Activated B cell treated with CpG ODN at 0.5 μM for 24 hours (primary cell): ENCODE data around the gene VAV1. TPM values are rescaled to one million over a fixed set of nuclear protein-coding genes. Genes with fewer than 3 reads are reported as not detected.
A peak's percentile ranks its signal among the peaks of the same experiment; 100 is the strongest.

Experiments
- ATAC-seq: fragments of 200-7000 bp; cut with Tn5 transposase; one replicate; pipeline ENCODE4 v1.10.0; 2021; ENCODE audit warnings: low read depth, mild to moderate bottlenecking, moderate library complexity
- CTCF ChIA-PET: fragments of 350-600 bp; sonication (Branson Sonifier 250); formaldehyde crosslinking; loops from one replicate; lab custom pipeline; 2021; ENCODE audit warnings: antibody characterized with exemption; lab: Charles Lee
- POLR2A ChIA-PET: fragments of 350-600 bp; sonication (Branson Sonifier 250); formaldehyde crosslinking; loops from one replicate; lab custom pipeline; 2021; ENCODE audit warnings: antibody characterized with exemption; lab: Charles Lee
- DNase-seq: peaks from one replicate; pipeline ENCODE4 v3.0.0; 2022
- H3K27ac Mint-ChIP-seq: one replicate; pipeline ENCODE4 v1.8.0; 2020; ENCODE audit warnings: mixed read lengths
- H3K27me3 Mint-ChIP-seq: one replicate; pipeline ENCODE4 v1.8.0; 2021; ENCODE audit warnings: mixed read lengths
- H3K36me3 Mint-ChIP-seq: one replicate; pipeline ENCODE4 v1.8.0; 2021; ENCODE audit warnings: low read depth, mixed read lengths
- H3K4me1 Mint-ChIP-seq: one replicate; pipeline ENCODE4 v1.8.0; 2021; ENCODE audit warnings: mixed read lengths
- H3K4me3 Mint-ChIP-seq: one replicate; pipeline ENCODE4 v1.8.0; 2020; ENCODE audit warnings: mild to moderate bottlenecking, mixed read lengths
- H3K9me3 Mint-ChIP-seq: one replicate; pipeline ENCODE4 v1.8.0; 2020; ENCODE audit warnings: mixed read lengths
- CTCF ChIP-seq: fragments of 200-600 bp; IDR thresholded peaks from one replicate; pipeline ENCODE4 v1.8.0; 2022; ENCODE audit warnings: antibody characterized with exemption, mild to moderate bottlenecking
- intact Hi-C: fragments of 100-400 bp; cut with micrococcal nuclease; formaldehyde crosslinking; loops from one replicate; pipeline ENCODE4 v1.15.1; 2024
- total RNA-seq: library from RNA; stranded (reverse); gene quantifications from 2 replicates; pipeline ENCODE4 v1.2.3, GENCODE V29; 2022

The VAV1 gene
- total RNA-seq, 1 donor from 2014 or later: 121 TPM

DNA sequence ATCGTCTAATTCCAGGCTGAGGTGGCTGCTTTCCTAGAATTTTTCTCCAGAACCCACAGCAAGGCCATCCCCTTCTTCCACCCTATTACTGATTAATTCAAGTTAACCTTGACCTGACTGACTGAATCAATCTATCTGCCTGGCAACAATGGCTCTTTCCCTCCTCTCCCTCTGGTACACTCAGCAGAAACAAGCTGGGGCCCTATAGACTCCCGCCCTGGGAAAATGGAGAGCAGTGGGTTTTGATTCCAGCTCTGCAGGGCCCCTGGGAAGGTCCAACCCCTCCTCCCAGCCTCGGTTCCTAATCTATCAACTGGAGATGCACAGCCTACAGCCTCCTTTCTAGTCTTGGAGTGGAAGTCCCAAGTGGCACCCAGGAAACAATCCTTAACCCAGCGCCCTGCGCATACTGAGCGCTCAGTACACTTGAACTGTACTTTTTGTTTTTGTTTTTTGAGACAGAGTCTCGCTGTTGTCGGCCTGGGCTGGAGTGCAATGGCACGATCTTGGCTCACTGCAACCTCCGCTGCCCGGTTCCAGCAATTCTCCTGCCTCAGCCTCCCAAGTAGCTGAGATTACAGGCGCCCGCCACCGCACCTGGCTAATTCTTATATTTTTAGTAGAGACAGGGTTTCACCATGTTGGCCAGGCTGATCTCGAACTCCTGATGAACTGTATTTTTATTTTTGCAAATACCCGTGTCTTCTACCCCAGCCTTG is 46.8 kb upstream of the VAV1 start:
- ChIA-PET CTCF (interaction anchor here (1.1 kb wide), 1 partner anchor 12 kb away, joined by 3 read pairs; the partner anchor contains the start of gene GPR108), POLR2A (no interaction called here)
- Mint-ChIP-seq H3K36me3 (peaks cover 9% of the 10 kb centered on the region), H3K27me3 (no peaks in the 10 kb centered on the region), H3K4me3 (no peak overlapping the region), H3K9me3 (no peaks in the 10 kb centered on the region), H3K27ac (peak overlapping the region; percentile 53), H3K4me1 (peaks cover 67% of the 10 kb centered on the region)
- intact Hi-C loops: no loop called here
- DNase-seq (no peak), ATAC-seq (no peak)
- no peak for TF ChIP-seq CTCF

- H3K27me3 Mint-ChIP-seq: no peaks in the 10 kb centered on the region
- POLR2A ChIA-PET: interaction anchor here (0.6 to 1.8 kb wide), 6 partner anchors 8 to 212 kb away, joined by 3 to 10 read pairs (median 6); partner anchors contain the start of genes GPR108 and VAV1
- no peaks in the 10 kb centered on the region for H3K9me3 Mint-ChIP-seq
- peaks cover 42% of the 10 kb centered on the region for H3K4me1 Mint-ChIP-seq
- TF ChIP-seq CTCF: no peak
- H3K4me3 Mint-ChIP-seq: peak overlapping the region; percentile 2
- no peak for DNase-seq
- CTCF ChIA-PET: interaction anchor here (0.9 kb wide), 1 partner anchor 135 kb away, joined by 5 read pairs; no protein-coding TSS in a partner anchor
- peak overlapping the region; percentile 69 for H3K27ac Mint-ChIP-seq
- peak; percentile 63 for ATAC-seq
- intact Hi-C loops: no loop called here
- H3K36me3 Mint-ChIP-seq: peaks cover 22% of the 10 kb centered on the region
These were observed 44.2 kb upstream of the VAV1 start for GRCh38 chr19:6728346-6728745.

- ATAC-seq (no peak), DNase-seq (no peak)
- no peak overlapping the region for H3K27ac Mint-ChIP-seq
- ChIA-PET POLR2A (interaction anchor here (0.6 to 1.8 kb wide), 2 partner anchors 8 to 161 kb away, joined by 3 to 7 read pairs; partner anchors contain the start of gene GPR108), CTCF (no interaction called here)
- no peak for TF ChIP-seq CTCF
- no peak overlapping the region for H3K4me3 Mint-ChIP-seq
- peaks cover 34% of the 10 kb centered on the region for H3K36me3 Mint-ChIP-seq
- H3K27me3 Mint-ChIP-seq: no peaks in the 10 kb centered on the region
- no peaks in the 10 kb centered on the region for H3K9me3 Mint-ChIP-seq
- peaks cover 28% of the 10 kb centered on the region for H3K4me1 Mint-ChIP-seq
- intact Hi-C loops: no loop called here
These were observed 42.8 kb upstream of the VAV1 start for GRCh38 chr19:6729573-6730152.

DNA sequence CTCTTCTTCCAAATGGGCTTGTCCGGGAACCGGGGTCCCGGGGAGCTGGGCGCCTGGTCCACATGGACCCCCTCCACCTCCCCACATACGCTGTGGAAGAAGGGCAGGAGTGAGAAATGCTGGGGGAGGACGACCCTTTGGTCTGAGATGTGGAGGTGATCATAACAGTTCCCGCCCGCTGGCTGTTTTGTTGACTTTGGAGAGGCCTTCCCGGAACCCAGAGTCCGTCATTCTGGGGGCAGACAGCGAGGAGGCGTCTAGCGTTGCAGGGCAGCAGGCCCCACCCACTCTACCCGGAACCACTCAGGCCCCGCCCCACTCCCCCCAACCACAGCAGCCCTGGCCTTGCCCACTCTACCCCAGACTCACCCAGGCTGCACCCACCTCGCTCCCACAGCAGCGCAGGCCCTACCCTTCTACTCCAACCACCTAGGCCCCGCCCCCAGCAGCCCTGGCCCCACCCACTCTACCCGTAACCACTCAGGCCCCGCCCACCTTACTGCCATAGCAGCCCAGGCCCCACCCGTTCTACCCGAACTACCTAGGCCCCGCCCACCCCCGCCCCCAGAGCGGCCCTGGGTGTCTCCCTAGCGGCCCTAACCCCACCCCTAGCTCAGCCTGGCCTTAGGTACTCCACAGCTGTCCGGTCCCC is 42.2 kb upstream of the VAV1 start:
- CTCF ChIA-PET: no interaction called here
- no peak overlapping the region for H3K27ac Mint-ChIP-seq
- peaks cover 25% of the 10 kb centered on the region for H3K4me1 Mint-ChIP-seq
- intact Hi-C loops: no loop called here
- ATAC-seq (no peak), DNase-seq (no peak)
- no peaks in the 10 kb centered on the region for H3K27me3 Mint-ChIP-seq
- POLR2A ChIA-PET: no interaction called here
- no peak overlapping the region for H3K4me3 Mint-ChIP-seq
- no peaks in the 10 kb centered on the region for H3K9me3 Mint-ChIP-seq
- TF ChIP-seq CTCF: no peak
- peaks cover 34% of the 10 kb centered on the region for H3K36me3 Mint-ChIP-seq
